NCI-H146 treated with DMSO at 0.1 percent for 48 hours (cell line): ENCODE measurements around the gene AFMID.
"Not testable (repeated sequence)": the region's sequence is repeated elsewhere in the genome, so short reads cannot be mapped to it uniquely, and the experiment has no call there.

Experiments used
- DNase-seq: peaks from one replicate; lab custom pipeline; 2025; ENCODE audit not compliant: unreplicated experiment; lab: John Stamatoyannopoulos, UW

AFMID gene

GRCh38 chr17:78252701-78253635 is 65.8 kb downstream of the AFMID start:
- no peak for DNase-seq

GRCh38 chr17:78253636-78253945 is 66.4 kb downstream of the AFMID start:
- not testable (repeated sequence) for DNase-seq

- DNase-seq = peak; percentile 80
These were observed 66.9 kb downstream of the AFMID start for GRCh38 chr17:78253946-78254672.

GRCh38 chr17:78255029-78255656 is 68.0 kb downstream of the AFMID start:
- DNase-seq = no peak

GRCh38 chr17:78255953-78256706 is 69.0 kb downstream of the AFMID start:
- no peak for DNase-seq

- DNase-seq = no peak
These were observed 69.8 kb downstream of the AFMID start for GRCh38 chr17:78256707-78257591.
